Hepatocyte (in vitro differentiated cells): ENCODE measurements around the gene RTN4RL1.

Source experiments
- EZH2phosphoT487 ChIP-seq: fragments of 200-600 bp; sonication (generic); IDR thresholded peaks from one replicate; pipeline ENCODE4 v1.6.1; 2018; ENCODE audit warnings: antibody characterized with exemption, mild to moderate bottlenecking, low read depth, moderate library complexity; ENCODE audit not compliant: unreplicated experiment, severe bottlenecking
- TF ChIP-seq, protein P1 (sequence below): fragments of 200-600 bp; sonication (generic); IDR thresholded peaks from 2 replicates; pipeline ENCODE4 v1.5.1; 2016; ENCODE audit warnings: antibody characterized with exemption, mild to moderate bottlenecking; ENCODE audit not compliant: poor library complexity

DNA sequence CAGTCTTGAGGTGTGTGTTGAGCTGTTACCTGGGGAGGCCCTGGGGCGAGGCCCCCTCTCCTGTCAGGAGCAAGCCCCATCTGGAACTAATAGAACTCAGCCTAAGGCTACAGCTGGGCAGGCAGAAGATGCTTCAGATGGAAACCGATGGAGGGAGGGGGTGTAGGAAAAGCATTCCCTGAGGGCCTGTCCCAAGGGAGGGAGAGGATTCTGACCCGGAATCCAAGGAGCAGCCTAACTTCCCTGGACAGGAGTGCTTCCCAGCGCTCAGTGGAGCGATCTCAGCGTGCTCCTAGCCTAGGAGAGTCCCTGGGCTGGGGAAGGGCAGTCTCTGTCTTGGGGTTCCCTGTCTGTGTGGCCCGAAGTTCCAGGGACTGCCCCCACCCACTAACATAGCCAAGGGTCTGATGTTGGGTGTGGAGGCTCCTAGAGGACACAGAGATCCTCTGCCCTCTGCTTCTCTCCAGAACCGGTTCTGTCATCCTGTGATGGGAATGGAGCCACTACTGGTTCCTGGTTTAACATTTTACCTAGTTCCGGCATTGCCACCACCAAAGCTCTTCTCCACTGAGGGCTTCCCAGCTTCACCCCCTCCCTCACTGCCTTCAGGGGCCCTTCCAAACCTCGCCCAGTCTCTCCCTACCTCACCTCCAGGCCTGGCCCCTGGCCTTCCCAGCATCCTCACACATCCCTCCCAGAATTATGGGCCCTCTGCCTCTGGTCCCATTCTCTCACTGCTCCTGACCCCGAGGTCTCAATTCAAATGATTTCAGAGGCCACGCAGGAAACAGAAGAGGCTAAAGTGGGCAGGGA lies 58.7 kb downstream of the RTN4RL1 start:
- TF ChIP-seq, protein P1, sequence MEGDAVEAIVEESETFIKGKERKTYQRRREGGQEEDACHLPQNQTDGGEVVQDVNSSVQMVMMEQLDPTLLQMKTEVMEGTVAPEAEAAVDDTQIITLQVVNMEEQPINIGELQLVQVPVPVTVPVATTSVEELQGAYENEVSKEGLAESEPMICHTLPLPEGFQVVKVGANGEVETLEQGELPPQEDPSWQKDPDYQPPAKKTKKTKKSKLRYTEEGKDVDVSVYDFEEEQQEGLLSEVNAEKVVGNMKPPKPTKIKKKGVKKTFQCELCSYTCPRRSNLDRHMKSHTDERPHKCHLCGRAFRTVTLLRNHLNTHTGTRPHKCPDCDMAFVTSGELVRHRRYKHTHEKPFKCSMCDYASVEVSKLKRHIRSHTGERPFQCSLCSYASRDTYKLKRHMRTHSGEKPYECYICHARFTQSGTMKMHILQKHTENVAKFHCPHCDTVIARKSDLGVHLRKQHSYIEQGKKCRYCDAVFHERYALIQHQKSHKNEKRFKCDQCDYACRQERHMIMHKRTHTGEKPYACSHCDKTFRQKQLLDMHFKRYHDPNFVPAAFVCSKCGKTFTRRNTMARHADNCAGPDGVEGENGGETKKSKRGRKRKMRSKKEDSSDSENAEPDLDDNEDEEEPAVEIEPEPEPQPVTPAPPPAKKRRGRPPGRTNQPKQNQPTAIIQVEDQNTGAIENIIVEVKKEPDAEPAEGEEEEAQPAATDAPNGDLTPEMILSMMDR = no peak
- TF ChIP-seq EZH2phosphoT487 = no peak
